ENCODE data around the gene ADGRA1. TPM values are rescaled to one million over a fixed set of nuclear protein-coding genes. Genes with fewer than 3 reads are reported as not detected.

ADGRA1 gene
- total RNA-seq, 3 donors from 2014 or later, result 0.10 TPM; not detected in 2

- ATAC-seq (no peak), DNase-seq (no peak)
- no peaks in the 10 kb centered on the region for H3K9me3 ChIP-seq
- H3K4me3 ChIP-seq, result no peak overlapping the region
- no peak for TF ChIP-seq CTCF (IDR thresholded peaks at IDR 0.05)
- intact Hi-C loops (cut with DNase I, micrococcal nuclease), result no loop called here
- no peaks in the 10 kb centered on the region for H3K4me1 ChIP-seq (ENCODE audit: low read depth)
- H3K36me3 ChIP-seq (ENCODE audit: low read depth), result no peaks in the 10 kb centered on the region
Measured at GRCh38 chr10:133088956-133089800, 1.5 kb downstream of the ADGRA1 start.

- no peak for DNase-seq
- intact Hi-C loops (cut with DNase I, micrococcal nuclease), result no loop called here
- Histone ChIP-seq H3K36me3 (ENCODE audit: low read depth) (no peaks in the 10 kb centered on the region), H3K9me3 (no peaks in the 10 kb centered on the region), H3K4me1 (ENCODE audit: low read depth) (no peaks in the 10 kb centered on the region), H3K4me3 (no peak overlapping the region)
- TF ChIP-seq CTCF (IDR thresholded peaks at IDR 0.05), result no peak
- ATAC-seq, result no peak
Measured at GRCh38 chr10:133090101-133090500, 2.4 kb downstream of the ADGRA1 start.

GRCh38 chr10:133090654-133091053, 2.9 kb downstream of the ADGRA1 start:
- H3K9me3 ChIP-seq, result no peaks in the 10 kb centered on the region
- ATAC-seq, result no peak
- no peaks in the 10 kb centered on the region for H3K36me3 ChIP-seq (ENCODE audit: low read depth)
- intact Hi-C loops (cut with DNase I, micrococcal nuclease), result no loop called here
- TF ChIP-seq CTCF (IDR thresholded peaks at IDR 0.05), result no peak
- no peak overlapping the region for H3K4me3 ChIP-seq
- no peaks in the 10 kb centered on the region for H3K4me1 ChIP-seq (ENCODE audit: low read depth)
- DNase-seq, result no peak

GRCh38 chr10:133091316-133091715, 3.6 kb downstream of the ADGRA1 start:
- Histone ChIP-seq H3K9me3 (no peaks in the 10 kb centered on the region), H3K36me3 (ENCODE audit: low read depth) (no peaks in the 10 kb centered on the region), H3K4me1 (ENCODE audit: low read depth) (no peaks in the 10 kb centered on the region), H3K4me3 (no peak overlapping the region)
- DNase-seq (no peak), ATAC-seq (no peak)
- intact Hi-C loops (cut with DNase I, micrococcal nuclease), result no loop called here
- TF ChIP-seq CTCF (IDR thresholded peaks at IDR 0.05), result no peak

GRCh38 chr10:133093291-133093690, 5.6 kb downstream of the ADGRA1 start:
- TF ChIP-seq CTCF (IDR thresholded peaks at IDR 0.05), result no peak
- Histone ChIP-seq H3K36me3 (ENCODE audit: low read depth) (no peaks in the 10 kb centered on the region), H3K9me3 (no peaks in the 10 kb centered on the region), H3K4me3 (no peak overlapping the region), H3K4me1 (ENCODE audit: low read depth) (no peaks in the 10 kb centered on the region)
- intact Hi-C loops (cut with DNase I, micrococcal nuclease), result no loop called here
- ATAC-seq (no peak), DNase-seq (no peak)

Data from mucosa of descending colon (tissue), 3 donors.